Uterus (tissue), 2 donors: ENCODE results near the gene NCAM2.

Source experiments
- POLR2A ChIP-seq, 2 donors: fragments of 450-650 bp; IDR thresholded peaks; one replicate each; pipeline ENCODE4 v1.6.1; 2016; ENCODE audit warnings: antibody characterized with exemption in 2 of 2, mild to moderate bottlenecking in 1 of 2, moderate library complexity in 1 of 2
- TF ChIP-seq, protein P1 (sequence below), 4 experiments: fragments of 200-600 bp in 2 of 4; fragments of 450-650 bp in 2 of 4; sonication (generic) in 2 of 4; IDR thresholded peaks; one replicate each; pipeline ENCODE4 v1.5.1; 2016 to 2019; ENCODE audit warnings: antibody characterized with exemption in 4 of 4, mild to moderate bottlenecking in 2 of 4, moderate library complexity in 1 of 4

DNA sequence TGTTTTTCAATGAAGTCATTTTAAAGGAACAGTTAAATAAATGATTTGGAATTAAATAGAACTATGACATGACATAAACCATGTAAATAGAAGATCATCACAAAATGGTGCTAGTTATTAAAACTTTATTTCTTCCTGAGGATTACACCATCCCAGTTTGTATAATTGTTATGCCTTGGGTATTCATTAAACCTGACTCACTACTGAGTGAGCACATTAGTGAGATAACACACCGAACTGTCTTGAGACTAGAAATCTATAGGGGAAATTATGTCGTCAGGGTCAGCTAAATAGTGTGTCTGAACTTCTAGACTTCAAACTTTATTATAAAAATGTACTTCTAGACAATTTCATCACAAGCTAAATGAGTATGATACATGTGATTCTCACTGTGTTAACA lies 189.4 kb downstream of the NCAM2 start:
- no peak for TF ChIP-seq POLR2A (IDR thresholded peaks at IDR 0.05)
- TF ChIP-seq, protein P1, sequence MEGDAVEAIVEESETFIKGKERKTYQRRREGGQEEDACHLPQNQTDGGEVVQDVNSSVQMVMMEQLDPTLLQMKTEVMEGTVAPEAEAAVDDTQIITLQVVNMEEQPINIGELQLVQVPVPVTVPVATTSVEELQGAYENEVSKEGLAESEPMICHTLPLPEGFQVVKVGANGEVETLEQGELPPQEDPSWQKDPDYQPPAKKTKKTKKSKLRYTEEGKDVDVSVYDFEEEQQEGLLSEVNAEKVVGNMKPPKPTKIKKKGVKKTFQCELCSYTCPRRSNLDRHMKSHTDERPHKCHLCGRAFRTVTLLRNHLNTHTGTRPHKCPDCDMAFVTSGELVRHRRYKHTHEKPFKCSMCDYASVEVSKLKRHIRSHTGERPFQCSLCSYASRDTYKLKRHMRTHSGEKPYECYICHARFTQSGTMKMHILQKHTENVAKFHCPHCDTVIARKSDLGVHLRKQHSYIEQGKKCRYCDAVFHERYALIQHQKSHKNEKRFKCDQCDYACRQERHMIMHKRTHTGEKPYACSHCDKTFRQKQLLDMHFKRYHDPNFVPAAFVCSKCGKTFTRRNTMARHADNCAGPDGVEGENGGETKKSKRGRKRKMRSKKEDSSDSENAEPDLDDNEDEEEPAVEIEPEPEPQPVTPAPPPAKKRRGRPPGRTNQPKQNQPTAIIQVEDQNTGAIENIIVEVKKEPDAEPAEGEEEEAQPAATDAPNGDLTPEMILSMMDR (IDR thresholded peaks at IDR 0.05): no peak
